GM23338 (cell line): ENCODE data around the gene BMPER. TPM values are rescaled to one million over a fixed set of nuclear protein-coding genes. Genes with fewer than 3 reads are reported as not detected.

Experiments used
- ATAC-seq: fragments of 200-7000 bp; cut with Tn5 transposase; 3 replicates; pipeline ENCODE4 v1.9.1; 2020
- DNase-seq: peaks from one replicate; pipeline ENCODE4 v3.0.0-alpha.2; 2015; ENCODE audit warnings: low spot score
- H2AFZ ChIP-seq: fragments of 200-600 bp; sonication (generic); 2 replicates; pipeline ENCODE4 v1.8.0; 2016; ENCODE audit warnings: antibody characterized with exemption, mild to moderate bottlenecking, moderate library complexity
- H3F3A ChIP-seq: fragments of 200-600 bp; sonication (generic); replicated peaks from 2 replicates; pipeline ENCODE4 v1.8.0; 2017; ENCODE audit warnings: antibody characterized with exemption, mixed run types, low read depth
- H3K27ac ChIP-seq: fragments of 200-600 bp; sonication (generic); 2 replicates; pipeline ENCODE4 v1.6.1; 2016; ENCODE audit warnings: low read depth
- H3K27me3 ChIP-seq: fragments of 200-600 bp; sonication (generic); 2 replicates; pipeline ENCODE4 v1.8.0; 2016; ENCODE audit warnings: mild to moderate bottlenecking, mixed run types, moderate library complexity; ENCODE audit not compliant: insufficient read depth
- H3K36me3 ChIP-seq: fragments of 200-600 bp; sonication (generic); 2 replicates; pipeline ENCODE4 v1.8.0; 2016; ENCODE audit warnings: mild to moderate bottlenecking; ENCODE audit not compliant: insufficient read depth
- H3K4me1 ChIP-seq: fragments of 200-600 bp; sonication (generic); 2 replicates; pipeline ENCODE4 v1.8.0; 2016; ENCODE audit warnings: mild to moderate bottlenecking, moderate library complexity; ENCODE audit not compliant: insufficient read depth
- H3K4me2 ChIP-seq: fragments of 200-600 bp; sonication (generic); 2 replicates; pipeline ENCODE4 v1.7.1; 2017; ENCODE audit warnings: mixed run types
- H3K4me3 ChIP-seq: fragments of 200-600 bp; sonication (generic); 2 replicates; pipeline ENCODE4 v1.6.1; 2016; ENCODE audit warnings: mixed run types
- H3K79me2 ChIP-seq: fragments of 200-600 bp; sonication (generic); replicated peaks from 2 replicates; pipeline ENCODE4 v1.8.0; 2017; ENCODE audit warnings: mild to moderate bottlenecking; ENCODE audit not compliant: insufficient read depth
- H3K9me2 ChIP-seq: fragments of 200-600 bp; sonication (generic); 2 replicates; pipeline ENCODE4 v1.8.0; 2017; ENCODE audit not compliant: insufficient read depth
- H4K20me1 ChIP-seq: fragments of 200-600 bp; sonication (generic); replicated peaks from 2 replicates; pipeline ENCODE4 v1.8.0; 2017; ENCODE audit warnings: mild to moderate bottlenecking; ENCODE audit not compliant: insufficient read depth
- H3K27ac Mint-ChIP-seq: 2 replicates; pipeline ENCODE4 v1.8.0; 2020; ENCODE audit warnings: inconsistent platforms, mild to moderate bottlenecking, moderate library complexity, mixed read lengths
- H3K27me3 Mint-ChIP-seq: 3 replicates; pipeline ENCODE4 v1.8.0; 2022; ENCODE audit warnings: low read depth, mild to moderate bottlenecking, moderate library complexity, mixed read lengths, inconsistent platforms; ENCODE audit not compliant: insufficient read depth, poor library complexity
- H3K36me3 Mint-ChIP-seq: 3 replicates; pipeline ENCODE4 v1.8.0; 2021; ENCODE audit warnings: low read depth, mild to moderate bottlenecking, inconsistent platforms, moderate library complexity, mixed read lengths
- H3K4me1 Mint-ChIP-seq: 3 replicates; pipeline ENCODE4 v1.8.0; 2020; ENCODE audit warnings: mild to moderate bottlenecking, inconsistent platforms, mixed read lengths
- H3K4me3 Mint-ChIP-seq: 3 replicates; pipeline ENCODE4 v1.8.0; 2021; ENCODE audit warnings: moderate library complexity, mild to moderate bottlenecking, inconsistent platforms, mixed read lengths
- H3K9me3 Mint-ChIP-seq: 3 replicates; pipeline ENCODE4 v1.8.0; 2020; ENCODE audit warnings: moderate library complexity, mild to moderate bottlenecking, inconsistent platforms, mixed read lengths
- CREB1 ChIP-seq: fragments of 250-450 bp; sonication (Bioruptor Pico); IDR thresholded peaks from 2 replicates; pipeline ENCODE4 v1.5.0; 2020; ENCODE audit warnings: low read depth, mild to moderate bottlenecking, moderate library complexity
- CTCF ChIP-seq, 2 experiments: fragments of 200-600 bp in 1 of 2; sonication (generic) in 1 of 2; conservative IDR thresholded peaks; 2 replicates each; pipeline versions ENCODE4 v1.5.1 to v1.6.1; 2016 to 2017; ENCODE audit warnings: antibody characterized with exemption in 2 of 2, low read depth in 2 of 2, mild to moderate bottlenecking in 2 of 2, moderate library complexity in 1 of 2
- ETS1 ChIP-seq: IDR thresholded peaks from 2 replicates; pipeline ENCODE4 v1.6.1; 2016; ENCODE audit warnings: antibody characterized with exemption
- EZH2 ChIP-seq: fragments of 200-600 bp; sonication (generic); IDR thresholded peaks from one replicate; pipeline ENCODE4 v1.8.0; 2017; ENCODE audit warnings: antibody characterized with exemption, mild to moderate bottlenecking, low read depth; ENCODE audit not compliant: unreplicated experiment
- EZH2phosphoT487 ChIP-seq: fragments of 200-600 bp; sonication (generic); IDR thresholded peaks from one replicate; pipeline ENCODE4 v1.8.1; 2018; ENCODE audit warnings: antibody characterized with exemption; ENCODE audit not compliant: unreplicated experiment
- JUNB ChIP-seq: IDR thresholded peaks from one replicate; pipeline ENCODE4 v1.6.1; 2016; ENCODE audit warnings: antibody characterized with exemption; ENCODE audit not compliant: unreplicated experiment
- NANOG ChIP-seq: IDR thresholded peaks from 2 replicates; pipeline ENCODE4 v1.6.1; 2016; ENCODE audit warnings: antibody characterized with exemption, borderline replicate concordance
- POLR2AphosphoS5 ChIP-seq: IDR thresholded peaks from 2 replicates; pipeline ENCODE4 v1.6.1; 2016; ENCODE audit warnings: antibody characterized with exemption, low read depth
- REST ChIP-seq: IDR thresholded peaks from one replicate; pipeline ENCODE4 v1.6.1; 2018; ENCODE audit warnings: antibody characterized with exemption; ENCODE audit not compliant: unreplicated experiment
- STAT1 ChIP-seq: IDR thresholded peaks from one replicate; pipeline ENCODE4 v1.6.1; 2016; ENCODE audit warnings: antibody characterized with exemption; ENCODE audit not compliant: unreplicated experiment
- ZNF114 ChIP-seq: fragments of 250-450 bp; sonication (Bioruptor Pico); IDR thresholded peaks from 2 replicates; pipeline ENCODE4 v1.5.0; 2020; ENCODE audit warnings: mild to moderate bottlenecking, moderate library complexity
- ZNF331 ChIP-seq: fragments of 250-450 bp; sonication (Bioruptor Pico); IDR thresholded peaks from 2 replicates; pipeline ENCODE4 v1.5.0; 2020; ENCODE audit warnings: low read depth, mild to moderate bottlenecking, moderate library complexity
- ZNF462 ChIP-seq: fragments of 250-450 bp; sonication (Bioruptor Pico); IDR thresholded peaks from 2 replicates; pipeline ENCODE4 v1.5.0; 2020; ENCODE audit warnings: mild to moderate bottlenecking, moderate library complexity
- polyA plus RNA-seq: library from polyadenylated mRNA; unstranded; fragments of >200 nt; fragmentation: Nextera tagmentation; extraction: Ambion mirVana; gene quantifications from 2 replicates; pipeline ENCODE4 v1.2.1, GENCODE V29; 2016
- total RNA-seq: library from RNA; depleted of rRNA; stranded (reverse); fragments of >200 nt; shearing (Covaris generic); gene quantifications from 2 replicates; pipeline ENCODE4 v1.2.3, GENCODE V29; 2014

BMPER gene
- total and polyA plus RNA-seq, 2 experiments from 2014 or later = 0.53 to 1.4 TPM

- no peak for ATAC-seq
- peaks cover 37% of the 10 kb centered on the region for H3K4me1 ChIP-seq
- Mint-ChIP-seq H3K36me3 (no peaks in the 10 kb centered on the region), H3K4me1 (peaks cover 45% of the 10 kb centered on the region), H3K27me3 (no peaks in the 10 kb centered on the region), H3K4me3 (no peak overlapping the region), H3K27ac (peak overlapping the region; percentile 59; the same call in 1 of the 2 replicates), H3K9me3 (no peaks in the 10 kb centered on the region; the same call in 2 of the 3 replicates)
- H3K4me2 ChIP-seq = no peak overlapping the region
- H2AFZ ChIP-seq = no peak overlapping the region
- H3K27ac ChIP-seq = no peak overlapping the region
- H3K27me3 ChIP-seq = no peaks in the 10 kb centered on the region
- H3K9me2 ChIP-seq = no peaks in the 10 kb centered on the region
- H3K4me3 ChIP-seq = no peak overlapping the region
- H3K36me3 ChIP-seq = no peaks in the 10 kb centered on the region
- no peaks in the 10 kb centered on the region for H3K79me2 ChIP-seq
- no peaks in the 10 kb centered on the region for H3F3A ChIP-seq
- TF ChIP-seq ZNF462 (CRISPR knock-in tag) (no peak), ZNF331 (CRISPR knock-in tag) (no peak), ETS1 (no peak), STAT1 (no peak), POLR2AphosphoS5 (no peak), EZH2phosphoT487 (no peak), REST (no peak), JUNB (no peak), CREB1 (CRISPR knock-in tag) (no peak), CTCF (conservative IDR thresholded peaks at IDR 0.05; ENCODE audit: low read depth in 2 of 2) (no peak), ZNF114 (CRISPR knock-in tag) (no peak), NANOG (no peak), EZH2 (no peak)
- no peak for DNase-seq
- H4K20me1 ChIP-seq = no peaks in the 10 kb centered on the region
Observed at GRCh38 chr7:34066411-34066810, 161.1 kb downstream of the BMPER start.
